ENCODE data around the gene PPA1. TPM values are rescaled to one million over a fixed set of nuclear protein-coding genes. Genes with fewer than 3 reads are reported as not detected.

PPA1 gene
- total RNA-seq, 1 donor from 2014 or later = 67.4 TPM

- peak overlapping the region; percentile 75 for H3K27ac Mint-ChIP-seq (ENCODE audit: unreplicated experiment)
- H3K4me1 Mint-ChIP-seq (ENCODE audit: low read depth) = peaks cover 42% of the 10 kb centered on the region
- H3K36me3 Mint-ChIP-seq (ENCODE audit: low read depth) = peaks cover under 1% of the 10 kb centered on the region
- H3K27me3 Mint-ChIP-seq (ENCODE audit: low read depth) = no peaks in the 10 kb centered on the region
- no peak overlapping the region for H3K4me3 Mint-ChIP-seq (ENCODE audit: unreplicated experiment)
- H3K9me3 Mint-ChIP-seq (ENCODE audit: low read depth) = no peaks in the 10 kb centered on the region
- TF ChIP-seq CTCF (IDR thresholded peaks at IDR 0.05) = no peak
- DNase-seq (ENCODE audit: low spot score) = no peak
Observed at GRCh38 chr10:70192326-70192968, 40.8 kb downstream of the PPA1 start.

GRCh38 chr10:70191972-70192305 is 41.3 kb downstream of the PPA1 start:
- no peak overlapping the region for H3K4me3 Mint-ChIP-seq (ENCODE audit: unreplicated experiment)
- TF ChIP-seq CTCF (IDR thresholded peaks at IDR 0.05) = no peak
- no peak for DNase-seq (ENCODE audit: low spot score)
- no peaks in the 10 kb centered on the region for H3K36me3 Mint-ChIP-seq (ENCODE audit: low read depth)
- no peaks in the 10 kb centered on the region for H3K27me3 Mint-ChIP-seq (ENCODE audit: low read depth)
- no peaks in the 10 kb centered on the region for H3K9me3 Mint-ChIP-seq (ENCODE audit: low read depth)
- H3K4me1 Mint-ChIP-seq (ENCODE audit: low read depth) = peaks cover 42% of the 10 kb centered on the region
- H3K27ac Mint-ChIP-seq (ENCODE audit: unreplicated experiment) = peak overlapping the region; percentile 75

GRCh38 chr10:70191161-70191971 is 41.9 kb downstream of the PPA1 start:
- Mint-ChIP-seq H3K9me3 (ENCODE audit: low read depth) (no peaks in the 10 kb centered on the region), H3K4me1 (ENCODE audit: low read depth) (peaks cover 42% of the 10 kb centered on the region), H3K27me3 (ENCODE audit: low read depth) (no peaks in the 10 kb centered on the region), H3K27ac (ENCODE audit: unreplicated experiment) (peak overlapping the region; percentile 75), H3K4me3 (ENCODE audit: unreplicated experiment) (no peak overlapping the region), H3K36me3 (ENCODE audit: low read depth) (no peaks in the 10 kb centered on the region)
- no peak for TF ChIP-seq CTCF (IDR thresholded peaks at IDR 0.05)
- DNase-seq (ENCODE audit: low spot score) = no peak

- Mint-ChIP-seq H3K27me3 (ENCODE audit: low read depth) (no peaks in the 10 kb centered on the region), H3K9me3 (ENCODE audit: low read depth) (no peaks in the 10 kb centered on the region), H3K36me3 (ENCODE audit: low read depth) (no peaks in the 10 kb centered on the region), H3K4me1 (ENCODE audit: low read depth) (peaks cover 39% of the 10 kb centered on the region), H3K4me3 (ENCODE audit: unreplicated experiment) (no peak overlapping the region), H3K27ac (ENCODE audit: unreplicated experiment) (no peak overlapping the region)
- no peak for DNase-seq (ENCODE audit: low spot score)
- no peak for TF ChIP-seq CTCF (IDR thresholded peaks at IDR 0.05)
Observed at GRCh38 chr10:70190581-70190980, 42.6 kb downstream of the PPA1 start.

GRCh38 chr10:70190102-70190501 is 43.1 kb downstream of the PPA1 start:
- no peaks in the 10 kb centered on the region for H3K27me3 Mint-ChIP-seq (ENCODE audit: low read depth)
- H3K9me3 Mint-ChIP-seq (ENCODE audit: low read depth) = no peaks in the 10 kb centered on the region
- H3K4me1 Mint-ChIP-seq (ENCODE audit: low read depth) = peaks cover 37% of the 10 kb centered on the region
- H3K27ac Mint-ChIP-seq (ENCODE audit: unreplicated experiment) = no peak overlapping the region
- TF ChIP-seq CTCF (IDR thresholded peaks at IDR 0.05) = no peak
- H3K36me3 Mint-ChIP-seq (ENCODE audit: low read depth) = no peaks in the 10 kb centered on the region
- no peak for DNase-seq (ENCODE audit: low spot score)
- no peak overlapping the region for H3K4me3 Mint-ChIP-seq (ENCODE audit: unreplicated experiment)
